ENCODE results near the gene ACRBP.

ACRBP gene

GRCh38 chr12:6646276-6647082, 753 bp downstream of the ACRBP start:
- no peak for DNase-seq (ENCODE audit: low spot score)

- DNase-seq (ENCODE audit: low spot score), result no peak
Observed at GRCh38 chr12:6644903-6645302, 2.3 kb downstream of the ACRBP start.

GRCh38 chr12:6644257-6644596, 3.0 kb downstream of the ACRBP start:
- no peak for DNase-seq (ENCODE audit: low spot score)

GRCh38 chr12:6643569-6644256, 3.5 kb downstream of the ACRBP start:
- DNase-seq (ENCODE audit: low spot score), result no peak

- DNase-seq (ENCODE audit: low spot score), result no peak
Observed at GRCh38 chr12:6641131-6641530, 6.1 kb downstream of the ACRBP start.

GRCh38 chr12:6640497-6640896, 6.7 kb downstream of the ACRBP start:
- no peak for DNase-seq (ENCODE audit: low spot score)

GRCh38 chr12:6639151-6639801, 8.0 kb downstream of the ACRBP start:
- no peak for DNase-seq (ENCODE audit: low spot score)

GRCh38 chr12:6638305-6638704, 8.9 kb downstream of the ACRBP start:
- no peak for DNase-seq (ENCODE audit: low spot score)

GRCh38 chr12:6635856-6636531, 11.2 kb downstream of the ACRBP start, which contains the start of gene LPAR5:
Gene LPAR5 (minus strand): TSS chr12:6635959. CDS start chr12:6621248, 14,711 bp downstream.
- DNase-seq (ENCODE audit: low spot score), result no peak

GRCh38 chr12:6635375-6635855, 11.8 kb downstream of the ACRBP start:
- peak; percentile 42 for DNase-seq (ENCODE audit: low spot score)

- peak; percentile 40 for DNase-seq (ENCODE audit: low spot score)
Observed at GRCh38 chr12:6632026-6632983, 14.9 kb downstream of the ACRBP start.

- no peak for DNase-seq (ENCODE audit: low spot score)
Observed at GRCh38 chr12:6631549-6631961, 15.7 kb downstream of the ACRBP start.

GRCh38 chr12:6630736-6631135, 16.5 kb downstream of the ACRBP start:
- DNase-seq (ENCODE audit: low spot score), result no peak

GRCh38 chr12:6627616-6628015, 19.6 kb downstream of the ACRBP start:
- peak; percentile 38 for DNase-seq (ENCODE audit: low spot score)

- no peak for DNase-seq (ENCODE audit: low spot score)
Observed at GRCh38 chr12:6626654-6627283, 20.5 kb downstream of the ACRBP start.

GRCh38 chr12:6620885-6621274, 26.4 kb downstream of the ACRBP start:
- DNase-seq (ENCODE audit: low spot score), result no peak

GRCh38 chr12:6620137-6620884, 26.9 kb downstream of the ACRBP start:
- peak; percentile 42 for DNase-seq (ENCODE audit: low spot score)

- no peak for DNase-seq (ENCODE audit: low spot score)
Observed at GRCh38 chr12:6618483-6619225, 28.6 kb downstream of the ACRBP start.

GRCh38 chr12:6615802-6616201, 31.4 kb downstream of the ACRBP start:
- DNase-seq (ENCODE audit: low spot score), result no peak
